A673 (cell line): ENCODE results near the gene GRIN2C. TPM values are rescaled to one million over a fixed set of nuclear protein-coding genes. Genes with fewer than 3 reads are reported as not detected.

Experiments
- BruUV-seq: library from RNA; stranded (reverse); fragments of 400-500 nt; replicated peaks from 2 replicates; lab custom pipeline; 2021; lab: Mats Ljungman, UMichigan
- CTCF ChIA-PET: fragments of 300-600 bp; sonication (Branson Sonifier 250); formaldehyde crosslinking; loops from one replicate; lab custom pipeline; 2022; ENCODE audit warnings: antibody characterized with exemption; lab: Charles Lee
- POLR2A ChIA-PET: fragments of 300-600 bp; sonication (Branson Sonifier 250); formaldehyde crosslinking; loops from one replicate; lab custom pipeline; 2022; ENCODE audit warnings: antibody characterized with exemption; ENCODE audit not compliant: low non-redundant PET; lab: Charles Lee
- DNase-seq: peaks from one replicate; pipeline ENCODE4 v3.0.0-alpha.2; 2015; ENCODE audit warnings: low spot score
- H3K27ac ChIP-seq: fragments of 200-600 bp; sonication (generic); 2 replicates; pipeline ENCODE4 v1.5.1; 2016; ENCODE audit warnings: mixed run types, low read depth, mild to moderate bottlenecking, mixed read lengths, antibody characterized with exemption, low read length; ENCODE audit not compliant: poor library complexity, severe bottlenecking
- H3K27me3 ChIP-seq: fragments of 200-600 bp; sonication (generic); replicated peaks from 2 replicates; pipeline ENCODE4 v1.6.1; 2017; ENCODE audit warnings: mixed run types, low read depth, mild to moderate bottlenecking, mixed read lengths, antibody characterized with exemption, low read length; ENCODE audit not compliant: insufficient read depth, poor library complexity
- H3K36me3 ChIP-seq: fragments of 200-600 bp; sonication (generic); 2 replicates; pipeline ENCODE4 v1.6.1; 2016; ENCODE audit warnings: mixed run types, mild to moderate bottlenecking, mixed read lengths, antibody characterized with exemption, low read length; ENCODE audit not compliant: insufficient read depth, poor library complexity, severe bottlenecking
- H3K4me1 ChIP-seq: fragments of 200-600 bp; sonication (generic); 2 replicates; pipeline ENCODE4 v1.6.1; 2017; ENCODE audit warnings: mixed run types, mild to moderate bottlenecking, mixed read lengths, antibody characterized with exemption, low read length; ENCODE audit not compliant: insufficient read depth, poor library complexity, severe bottlenecking
- H3K4me3 ChIP-seq: fragments of 200-600 bp; sonication (generic); 2 replicates; pipeline ENCODE4 v1.5.1; 2016; ENCODE audit warnings: low read depth, mixed run types, mild to moderate bottlenecking, mixed read lengths, low read length; ENCODE audit not compliant: poor library complexity, severe bottlenecking
- H3K9me3 ChIP-seq: fragments of 200-600 bp; sonication (generic); 2 replicates; pipeline ENCODE4 v1.6.1; 2016; ENCODE audit warnings: mixed run types, low read depth, mild to moderate bottlenecking, mixed read lengths, antibody characterized with exemption, low read length; ENCODE audit not compliant: poor library complexity, severe bottlenecking
- CTCF ChIP-seq: fragments of 300-800, 200-600 bp; sonication (generic); conservative IDR thresholded peaks from 2 replicates; pipeline ENCODE4 v1.5.1; 2017; ENCODE audit warnings: low read depth, mild to moderate bottlenecking, antibody characterized with exemption, low read length, moderate library complexity, mixed read lengths
- EZH2 ChIP-seq: fragments of 200-600 bp; sonication (generic); IDR thresholded peaks from 2 replicates; pipeline ENCODE4 v1.6.1; 2017; ENCODE audit warnings: borderline replicate concordance, low read depth, mild to moderate bottlenecking, mixed read lengths, antibody characterized with exemption, low read length; ENCODE audit not compliant: poor library complexity, severe bottlenecking
- intact Hi-C: fragments of 100-400 bp; cut with micrococcal nuclease; formaldehyde crosslinking; loops from one replicate; pipeline ENCODE4 v1.10.0; 2022; ENCODE audit not compliant: unreplicated experiment
- total RNA-seq: library from RNA; stranded (reverse); gene quantifications from 2 replicates; pipeline ENCODE4 v1.2.3, GENCODE V29; 2021

Gene GRIN2C
- total RNA-seq, 1 experiment from 2014 or later, result 0.09 TPM

DNA sequence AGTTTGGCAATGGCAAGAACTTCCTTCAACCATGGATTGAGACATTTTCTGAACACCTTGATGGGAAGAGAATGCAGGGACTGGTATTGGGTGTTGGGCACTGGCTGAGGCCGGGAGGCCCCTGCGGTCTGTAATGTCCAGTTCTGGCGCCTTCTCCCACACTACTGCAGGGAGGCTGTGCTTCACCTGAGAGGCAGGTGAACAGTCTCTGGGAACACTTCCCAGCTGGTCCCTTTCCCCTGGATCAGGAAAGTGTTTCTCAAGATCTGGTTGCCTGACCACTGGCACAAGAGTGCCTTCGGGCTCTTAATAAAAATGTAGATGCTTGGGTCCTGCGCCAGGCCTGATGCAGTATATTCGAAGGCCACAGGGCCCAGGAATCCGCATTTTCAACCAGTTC lies 55.0 kb downstream of the GRIN2C start:
- no peak for TF ChIP-seq EZH2
- no peak for TF ChIP-seq CTCF
- ChIA-PET POLR2A (no interaction called here), CTCF (no interaction called here)
- no peak overlapping the region for H3K4me3 ChIP-seq
- H3K27me3 ChIP-seq, result no peaks in the 10 kb centered on the region
- peaks cover 2% of the 10 kb centered on the region for H3K36me3 ChIP-seq
- no TSS peak for BruUV-seq
- no peaks in the 10 kb centered on the region for H3K4me1 ChIP-seq
- no peak for DNase-seq
- no peak overlapping the region for H3K27ac ChIP-seq
- no peaks in the 10 kb centered on the region for H3K9me3 ChIP-seq
- intact Hi-C loops, result no loop called here

GRCh38 chr17:74803971-74804370 lies 55.7 kb downstream of the GRIN2C start:
- Histone ChIP-seq H3K9me3 (no peaks in the 10 kb centered on the region), H3K27me3 (no peaks in the 10 kb centered on the region), H3K4me3 (no peak overlapping the region), H3K4me1 (no peaks in the 10 kb centered on the region), H3K36me3 (peaks cover 4% of the 10 kb centered on the region), H3K27ac (no peak overlapping the region)
- intact Hi-C loops, result no loop called here
- ChIA-PET POLR2A (no interaction called here), CTCF (no interaction called here)
- BruUV-seq, result no TSS peak
- no peak for DNase-seq
- TF ChIP-seq EZH2 (no peak), CTCF (no peak)

- Histone ChIP-seq H3K27me3 (no peaks in the 10 kb centered on the region), H3K4me1 (no peaks in the 10 kb centered on the region), H3K4me3 (no peak overlapping the region), H3K27ac (no peak overlapping the region), H3K36me3 (peaks cover 4% of the 10 kb centered on the region), H3K9me3 (no peaks in the 10 kb centered on the region)
- intact Hi-C loops, result no loop called here
- TF ChIP-seq EZH2 (no peak), CTCF (no peak)
- ChIA-PET POLR2A (no interaction called here), CTCF (no interaction called here)
- no peak for DNase-seq
- no TSS peak for BruUV-seq
Measured at GRCh38 chr17:74803388-74803930, 56.2 kb downstream of the GRIN2C start.
